Liver (tissue), 9 donors: ENCODE measurements around the gene HNRNPA3. TPM values are rescaled to one million over a fixed set of nuclear protein-coding genes. Genes with fewer than 3 reads are reported as not detected.

Experiments used
- DNase-seq: peaks from one replicate; pipeline ENCODE4 v3.0.0-alpha.2; 2017; ENCODE audit warnings: low spot score
- H3K27ac ChIP-seq, 2 donors: one replicate each; pipeline ENCODE4 v1.7.0; 2013; ENCODE audit warnings: inconsistent platforms in 2 of 2, low read length in 2 of 2, control low read depth in 1 of 2, low read depth in 1 of 2, mild to moderate bottlenecking in 1 of 2
- H3K27me3 ChIP-seq, 4 donors: one replicate each; pipeline versions ENCODE4 v1.6.1 to v1.7.0; 2013; ENCODE audit warnings: low read length in 3 of 4, inconsistent platforms in 1 of 4, mild to moderate bottlenecking in 1 of 4, moderate library complexity in 1 of 4; ENCODE audit not compliant: control insufficient read depth in 4 of 4, insufficient read depth in 4 of 4
- H3K36me3 ChIP-seq, 4 donors: one replicate each; pipeline versions ENCODE4 v1.6.1 to v1.7.0; 2013; ENCODE audit warnings: low read length in 3 of 4, mild to moderate bottlenecking in 3 of 4, low read depth in 1 of 4, moderate library complexity in 1 of 4; ENCODE audit not compliant: control insufficient read depth in 4 of 4, insufficient read depth in 3 of 4
- H3K4me1 ChIP-seq, 4 donors: one replicate each; pipeline versions ENCODE4 v1.6.1 to v1.7.0; 2013; ENCODE audit warnings: low read length in 3 of 4, mild to moderate bottlenecking in 3 of 4, moderate library complexity in 1 of 4; ENCODE audit not compliant: control insufficient read depth in 4 of 4, insufficient read depth in 4 of 4
- H3K4me3 ChIP-seq, 3 donors: one replicate each; pipeline versions ENCODE4 v1.6.1 to v1.7.0; 2013; ENCODE audit warnings: low read length in 3 of 3, control low read depth in 1 of 3, low read depth in 1 of 3, mild to moderate bottlenecking in 1 of 3
- H3K9ac ChIP-seq, 2 donors: one replicate each; pipeline ENCODE4 v1.7.0; 2013; ENCODE audit warnings: low read length in 2 of 2, mild to moderate bottlenecking in 2 of 2, moderate library complexity in 2 of 2, control low read depth in 1 of 2, low read depth in 1 of 2
- H3K9me3 ChIP-seq, 4 donors: one replicate each; pipeline versions ENCODE4 v1.6.1 to v1.7.0; 2013; ENCODE audit warnings: low read length in 3 of 4; ENCODE audit not compliant: control insufficient read depth in 4 of 4
- CTCF ChIP-seq: fragments of 150-350 bp; IDR thresholded peaks from 2 replicates; pipeline ENCODE4 v1.5.1; 2017; ENCODE audit warnings: improper control_type of control experiment, low read depth, low read length; ENCODE audit not compliant: missing input control
- EGR1 ChIP-seq, 2 donors: IDR thresholded peaks; 2 replicates each; pipeline ENCODE4 v1.6.1; 2016 to 2018; ENCODE audit warnings: antibody characterized with exemption in 2 of 2, low read depth in 2 of 2
- FOXA1 ChIP-seq: IDR thresholded peaks from 2 replicates; pipeline ENCODE4 v1.6.1; 2016; ENCODE audit warnings: antibody characterized with exemption
- FOXA2 ChIP-seq: IDR thresholded peaks from 2 replicates; pipeline ENCODE4 v1.6.1; 2016; ENCODE audit warnings: antibody characterized with exemption
- GABPA ChIP-seq, 2 donors: IDR thresholded peaks in 1 of 2; conservative IDR thresholded peaks in 1 of 2; 2 replicates each; pipeline ENCODE4 v1.6.1; 2016; ENCODE audit warnings: antibody characterized with exemption in 2 of 2, mild to moderate bottlenecking in 1 of 2, moderate library complexity in 1 of 2
- HNF4A ChIP-seq, 2 donors: conservative IDR thresholded peaks; 2 replicates each; pipeline ENCODE4 v1.6.1; 2016; ENCODE audit warnings: antibody characterized with exemption in 2 of 2, mild to moderate bottlenecking in 2 of 2
- HNF4G ChIP-seq: IDR thresholded peaks from 2 replicates; pipeline ENCODE4 v1.6.1; 2016; ENCODE audit warnings: antibody characterized with exemption
- JUND ChIP-seq, 2 donors: IDR thresholded peaks; 2 replicates each; pipeline ENCODE4 v1.6.1; 2016; ENCODE audit warnings: antibody characterized with exemption in 2 of 2
- MAX ChIP-seq: IDR thresholded peaks from 2 replicates; pipeline ENCODE4 v1.6.1; 2016; ENCODE audit warnings: antibody characterized with exemption
- NR2F2 ChIP-seq: IDR thresholded peaks from 2 replicates; pipeline ENCODE4 v1.6.1; 2016; ENCODE audit warnings: antibody characterized with exemption
- RXRA ChIP-seq, 2 donors: IDR thresholded peaks; 2 replicates each; pipeline ENCODE4 v1.6.1; 2017 to 2018; ENCODE audit warnings: antibody characterized with exemption in 2 of 2, mild to moderate bottlenecking in 1 of 2
- TAF1 ChIP-seq: conservative IDR thresholded peaks from 2 replicates; pipeline ENCODE4 v1.6.1; 2016; ENCODE audit warnings: antibody characterized with exemption, mild to moderate bottlenecking
- YY1 ChIP-seq: IDR thresholded peaks from 2 replicates; pipeline ENCODE4 v1.6.1; 2016; ENCODE audit warnings: antibody characterized with exemption, mild to moderate bottlenecking
- ZBTB33 ChIP-seq: IDR thresholded peaks from 2 replicates; pipeline ENCODE4 v1.6.1; 2016; ENCODE audit warnings: antibody characterized with exemption
- WGBS: extraction: QIAGEN DNeasy Blood & Tissue Kit; methylation state at CpG from one replicate; pipeline ENCODE4 v1.1.7; 2013; 5-methylcytosine and 5-hydroxymethylcytosine counted together
- polyA plus RNA-seq, 2 donors: library from polyadenylated mRNA; stranded (reverse) in 1 of 2; unstranded in 1 of 2; fragments of 200-250 nt in 1 of 2; fragments of >200 nt in 1 of 2; fragmentation: Nextera tagmentation in 1 of 2; extraction: Ambion mirVana in 1 of 2; gene quantifications; one replicate each; pipeline versions ENCODE4 v1.2.1 to v1.2.3, GENCODE V29; 2013 to 2015
- total RNA-seq, 2 donors: library from RNA; depleted of rRNA; stranded (reverse); fragments of >200 nt; gene quantifications; one replicate each; pipeline ENCODE4 v1.2.3, GENCODE V29; 2014
- TF ChIP-seq, protein P1 (sequence below): IDR thresholded peaks from 2 replicates; pipeline ENCODE4 v1.6.1; 2016; ENCODE audit warnings: antibody characterized with exemption
- TF ChIP-seq, protein P2 (sequence below): IDR thresholded peaks from 2 replicates; pipeline ENCODE4 v1.6.1; 2016; ENCODE audit warnings: antibody characterized with exemption, mild to moderate bottlenecking
- donor health status: healthy.
- donor health status: healthy.
- donor health status: healthy.
- donor health status: healthy.
- donor health status: healthy.

Gene HNRNPA3
- total and polyA plus RNA-seq, 4 donors, result 22.9 to 72.5 (median 51.7) TPM

- TF ChIP-seq CTCF (no peak), ZBTB33 (no peak), EGR1 (IDR thresholded peaks at IDR 0.05; ENCODE audit: low read depth in 2 of 2) (no peak), FOXA2 (no peak), GABPA (IDR thresholded peaks at IDR 0.05 in 1 of 2, conservative IDR thresholded peaks at IDR 0.05 in 1 of 2) (no peak), RXRA (IDR thresholded peaks at IDR 0.05) (no peak), TAF1 (no peak), MAX (no peak), HNF4A (conservative IDR thresholded peaks at IDR 0.05) (no peak), FOXA1 (no peak), YY1 (no peak), HNF4G (no peak), NR2F2 (no peak), JUND (IDR thresholded peaks at IDR 0.05) (no peak)
- TF ChIP-seq, protein P1, sequence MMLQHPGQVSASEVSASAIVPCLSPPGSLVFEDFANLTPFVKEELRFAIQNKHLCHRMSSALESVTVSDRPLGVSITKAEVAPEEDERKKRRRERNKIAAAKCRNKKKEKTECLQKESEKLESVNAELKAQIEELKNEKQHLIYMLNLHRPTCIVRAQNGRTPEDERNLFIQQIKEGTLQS, result no peak
- TF ChIP-seq, protein P2, sequence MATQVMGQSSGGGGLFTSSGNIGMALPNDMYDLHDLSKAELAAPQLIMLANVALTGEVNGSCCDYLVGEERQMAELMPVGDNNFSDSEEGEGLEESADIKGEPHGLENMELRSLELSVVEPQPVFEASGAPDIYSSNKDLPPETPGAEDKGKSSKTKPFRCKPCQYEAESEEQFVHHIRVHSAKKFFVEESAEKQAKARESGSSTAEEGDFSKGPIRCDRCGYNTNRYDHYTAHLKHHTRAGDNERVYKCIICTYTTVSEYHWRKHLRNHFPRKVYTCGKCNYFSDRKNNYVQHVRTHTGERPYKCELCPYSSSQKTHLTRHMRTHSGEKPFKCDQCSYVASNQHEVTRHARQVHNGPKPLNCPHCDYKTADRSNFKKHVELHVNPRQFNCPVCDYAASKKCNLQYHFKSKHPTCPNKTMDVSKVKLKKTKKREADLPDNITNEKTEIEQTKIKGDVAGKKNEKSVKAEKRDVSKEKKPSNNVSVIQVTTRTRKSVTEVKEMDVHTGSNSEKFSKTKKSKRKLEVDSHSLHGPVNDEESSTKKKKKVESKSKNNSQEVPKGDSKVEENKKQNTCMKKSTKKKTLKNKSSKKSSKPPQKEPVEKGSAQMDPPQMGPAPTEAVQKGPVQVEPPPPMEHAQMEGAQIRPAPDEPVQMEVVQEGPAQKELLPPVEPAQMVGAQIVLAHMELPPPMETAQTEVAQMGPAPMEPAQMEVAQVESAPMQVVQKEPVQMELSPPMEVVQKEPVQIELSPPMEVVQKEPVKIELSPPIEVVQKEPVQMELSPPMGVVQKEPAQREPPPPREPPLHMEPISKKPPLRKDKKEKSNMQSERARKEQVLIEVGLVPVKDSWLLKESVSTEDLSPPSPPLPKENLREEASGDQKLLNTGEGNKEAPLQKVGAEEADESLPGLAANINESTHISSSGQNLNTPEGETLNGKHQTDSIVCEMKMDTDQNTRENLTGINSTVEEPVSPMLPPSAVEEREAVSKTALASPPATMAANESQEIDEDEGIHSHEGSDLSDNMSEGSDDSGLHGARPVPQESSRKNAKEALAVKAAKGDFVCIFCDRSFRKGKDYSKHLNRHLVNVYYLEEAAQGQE, result no peak
- WGBS, result 69% methylated on average over 3 of the region's 3 CpGs
- Histone ChIP-seq H3K27me3 (no peaks in the 10 kb centered on the region), H3K4me3 (no peak overlapping the region), H3K4me1 (peaks cover 0 to 8% (median 4%) of the 10 kb centered on the region in 4 donors), H3K9ac (no peak overlapping the region), H3K36me3 (peaks cover 3 to 47% (median 39%) of the 10 kb centered on the region in 4 donors), H3K27ac (peak overlapping the region in 1 of 2 donors; percentile 43), H3K9me3 (no peaks in the 10 kb centered on the region)
- DNase-seq, result no peak
Measured at GRCh38 chr2:177231270-177231669, 18.7 kb downstream of the HNRNPA3 start.
